ENCODE results near the gene OLFML2A. TPM values are rescaled to one million over a fixed set of nuclear protein-coding genes. Genes with fewer than 3 reads are reported as not detected.

OLFML2A gene
- total RNA-seq, 1 donor from 2014 or later = 22.3 TPM

DNA sequence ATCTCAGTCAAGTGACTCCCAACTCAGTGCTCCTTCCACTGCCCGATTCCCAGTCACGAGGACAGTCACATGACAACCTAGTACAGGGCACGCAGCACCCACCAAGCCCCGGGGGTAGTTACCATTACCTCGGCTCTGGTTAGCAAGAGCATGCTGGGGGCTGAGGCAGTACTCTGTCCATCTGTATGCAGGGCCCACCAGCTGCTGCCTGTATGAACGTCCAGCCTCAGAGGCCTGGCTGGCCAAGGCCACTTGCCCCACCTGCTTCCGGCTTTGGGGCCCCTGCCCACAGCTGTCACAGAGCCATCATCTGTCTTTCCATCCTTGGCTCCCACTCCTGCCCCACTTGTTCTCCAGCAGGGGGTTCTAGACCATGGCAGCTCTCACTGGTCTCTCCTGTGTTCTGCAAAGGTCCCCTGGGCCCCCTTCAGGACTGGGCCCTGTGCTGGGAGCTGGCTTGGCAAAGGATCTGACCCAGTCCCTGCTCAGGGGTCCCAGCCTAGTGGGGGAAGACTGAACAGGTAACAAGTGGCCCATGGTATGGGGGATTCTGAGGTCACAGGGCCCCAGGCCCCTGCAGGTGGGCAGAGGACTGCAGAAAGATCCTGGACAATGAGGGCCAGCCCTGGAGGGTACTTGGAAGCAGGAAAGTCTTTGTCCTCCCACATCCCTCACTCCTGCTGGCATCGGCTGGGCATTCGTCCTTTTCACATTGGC, 81.6 kb downstream of the OLFML2A start:
- TF ChIP-seq, protein P1, sequence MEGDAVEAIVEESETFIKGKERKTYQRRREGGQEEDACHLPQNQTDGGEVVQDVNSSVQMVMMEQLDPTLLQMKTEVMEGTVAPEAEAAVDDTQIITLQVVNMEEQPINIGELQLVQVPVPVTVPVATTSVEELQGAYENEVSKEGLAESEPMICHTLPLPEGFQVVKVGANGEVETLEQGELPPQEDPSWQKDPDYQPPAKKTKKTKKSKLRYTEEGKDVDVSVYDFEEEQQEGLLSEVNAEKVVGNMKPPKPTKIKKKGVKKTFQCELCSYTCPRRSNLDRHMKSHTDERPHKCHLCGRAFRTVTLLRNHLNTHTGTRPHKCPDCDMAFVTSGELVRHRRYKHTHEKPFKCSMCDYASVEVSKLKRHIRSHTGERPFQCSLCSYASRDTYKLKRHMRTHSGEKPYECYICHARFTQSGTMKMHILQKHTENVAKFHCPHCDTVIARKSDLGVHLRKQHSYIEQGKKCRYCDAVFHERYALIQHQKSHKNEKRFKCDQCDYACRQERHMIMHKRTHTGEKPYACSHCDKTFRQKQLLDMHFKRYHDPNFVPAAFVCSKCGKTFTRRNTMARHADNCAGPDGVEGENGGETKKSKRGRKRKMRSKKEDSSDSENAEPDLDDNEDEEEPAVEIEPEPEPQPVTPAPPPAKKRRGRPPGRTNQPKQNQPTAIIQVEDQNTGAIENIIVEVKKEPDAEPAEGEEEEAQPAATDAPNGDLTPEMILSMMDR (IDR thresholded peaks at IDR 0.05) = no peak
- H3K4me1 ChIP-seq = peaks cover 41% of the 10 kb centered on the region
- H3K4me3 ChIP-seq = no peak overlapping the region
- ATAC-seq (no peak), DNase-seq (no peak)
- no peaks in the 10 kb centered on the region for H3K9me3 ChIP-seq
- intact Hi-C loops (cut with DNase I) = no loop called here
- H3K36me3 ChIP-seq = peaks cover 46% of the 10 kb centered on the region
- H3K27me3 ChIP-seq (ENCODE audit: low read depth) = no peaks in the 10 kb centered on the region
- H3K27ac ChIP-seq = no peak overlapping the region

DNA sequence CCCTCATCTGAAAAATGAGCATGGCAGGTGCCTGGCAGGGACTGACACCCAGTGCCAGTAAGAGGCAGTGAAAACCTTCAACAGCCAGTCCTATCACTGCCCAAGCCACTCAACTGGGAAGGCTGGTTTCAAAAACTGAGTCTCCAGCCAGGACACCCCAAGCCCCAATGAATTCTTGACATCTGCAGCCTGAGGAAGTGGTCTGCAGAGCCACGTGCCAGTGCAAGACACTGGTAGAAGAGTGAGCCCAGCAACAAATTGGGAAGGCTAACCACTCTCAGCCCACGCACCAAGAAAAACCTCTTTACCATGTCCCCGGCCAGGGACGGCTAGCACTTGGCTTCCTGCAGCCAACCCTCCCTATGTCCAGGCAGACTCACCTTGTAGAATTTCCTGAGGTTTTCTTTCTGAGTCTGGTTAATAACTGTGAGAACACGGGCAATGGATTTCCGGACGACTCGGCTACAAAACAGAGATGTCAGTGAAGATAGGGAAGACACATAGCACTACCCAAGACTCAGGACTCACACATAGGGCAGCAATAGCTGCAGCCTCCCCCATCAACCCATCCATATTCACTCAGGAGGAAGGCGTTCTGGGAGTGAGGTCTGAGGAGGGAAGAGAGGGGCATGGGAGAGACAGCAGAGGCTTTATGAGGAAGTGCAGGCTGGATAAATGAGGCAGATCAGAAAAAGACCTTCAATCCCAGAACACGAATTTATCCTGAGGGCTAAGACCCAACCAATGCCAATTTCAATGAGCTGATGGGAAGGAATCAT, 83.1 kb downstream of the OLFML2A start:
- Histone ChIP-seq H3K4me1 (peaks cover 40% of the 10 kb centered on the region), H3K27me3 (ENCODE audit: low read depth) (no peaks in the 10 kb centered on the region), H3K9me3 (no peaks in the 10 kb centered on the region), H3K4me3 (peak overlapping the region; percentile 89), H3K36me3 (peaks cover 46% of the 10 kb centered on the region), H3K27ac (no peak overlapping the region)
- no peak for ATAC-seq
- DNase-seq = no peak
- TF ChIP-seq, protein P1 (IDR thresholded peaks at IDR 0.05) = no peak
- intact Hi-C loops (cut with DNase I) = no loop called here

DNA sequence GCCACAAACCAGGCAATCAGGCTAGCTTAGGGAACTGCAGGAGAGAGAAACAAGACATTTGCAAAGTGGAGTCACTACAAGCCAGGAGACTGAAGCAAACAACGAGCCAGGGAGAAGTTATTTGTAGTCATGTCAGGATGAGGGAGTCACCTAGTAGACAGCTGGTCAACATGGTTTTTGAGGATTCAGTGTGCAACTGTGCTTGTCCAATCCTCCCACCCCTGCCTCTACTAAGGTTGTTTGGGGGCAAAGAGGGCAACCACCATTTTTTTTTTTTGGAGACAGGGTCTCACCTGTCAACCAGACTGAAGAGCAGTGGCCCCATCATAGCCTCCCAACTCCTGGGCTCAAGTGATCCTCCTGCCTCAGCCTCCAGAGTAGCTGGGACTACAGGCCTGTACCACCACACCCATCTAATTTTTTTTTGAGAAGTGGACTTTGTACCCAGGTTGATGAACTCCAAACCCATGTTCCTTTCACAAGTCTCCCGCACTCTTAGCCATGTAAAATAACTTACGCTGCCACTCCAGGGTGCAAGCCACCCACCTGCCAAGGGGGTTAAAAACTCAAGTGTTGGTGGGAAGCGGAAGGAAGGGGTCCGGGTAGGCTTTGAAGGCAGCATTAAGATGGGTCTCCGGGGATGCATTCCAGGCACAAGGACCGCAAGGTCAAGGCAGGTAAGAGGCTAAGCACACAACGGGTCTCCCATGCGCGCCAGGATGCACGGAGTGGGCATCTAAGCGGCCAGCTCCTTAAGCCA, 83.8 kb downstream of the OLFML2A start:
- ATAC-seq (no peak), DNase-seq (no peak)
- Histone ChIP-seq H3K36me3 (peaks cover 46% of the 10 kb centered on the region), H3K4me1 (peaks cover 40% of the 10 kb centered on the region), H3K9me3 (no peaks in the 10 kb centered on the region), H3K4me3 (peak overlapping the region; percentile 89), H3K27me3 (ENCODE audit: low read depth) (no peaks in the 10 kb centered on the region), H3K27ac (peak overlapping the region; percentile 91)
- TF ChIP-seq, protein P1 (IDR thresholded peaks at IDR 0.05) = no peak
- intact Hi-C loops (cut with DNase I) = no loop called here

DNA sequence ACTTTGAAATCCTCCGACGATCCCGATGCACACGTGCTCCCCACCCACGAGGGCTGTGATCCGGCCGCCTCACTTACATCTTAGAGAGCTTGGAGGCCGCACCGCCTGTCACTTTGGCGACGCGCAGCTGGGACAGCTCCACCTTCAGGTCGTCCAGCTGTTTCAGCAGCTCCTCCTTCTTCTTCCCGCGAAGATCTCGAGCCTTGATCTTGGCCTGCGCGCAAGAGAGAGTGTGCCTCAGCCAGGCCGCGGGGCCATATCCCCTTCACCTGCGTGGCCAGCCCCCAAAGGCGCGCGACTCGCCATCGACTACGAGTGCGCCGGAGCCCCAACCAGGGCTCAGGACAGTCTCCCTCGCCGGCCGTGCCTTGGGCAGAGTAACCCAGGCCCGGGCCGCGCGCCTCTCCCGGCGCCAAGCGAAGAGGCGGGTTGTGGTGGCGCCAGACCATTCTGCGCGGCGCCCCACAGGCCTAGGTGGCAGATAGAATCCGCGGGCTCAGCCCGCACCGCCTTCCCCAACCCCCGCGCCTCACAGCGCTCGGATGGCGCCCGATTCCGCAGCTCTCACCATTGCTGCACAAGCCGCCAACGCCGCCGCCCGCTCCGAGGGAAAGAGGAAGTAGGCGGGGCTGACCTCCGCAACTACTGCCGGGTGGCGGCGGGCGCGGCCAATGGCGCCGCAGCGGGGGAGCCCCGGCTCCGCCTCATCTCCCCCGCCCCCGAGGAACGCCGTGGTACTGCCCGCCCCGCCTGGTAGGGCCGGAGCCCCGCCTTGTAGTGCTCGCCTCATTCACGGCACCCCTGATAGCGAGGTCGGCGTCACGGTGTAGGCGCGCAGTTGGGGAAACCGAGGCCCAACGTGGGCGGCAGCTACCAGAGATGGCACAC, 84.7 kb downstream of the OLFML2A start, which contains the start of the genes ARPC5L and RPL35:
Gene ARPC5L (plus strand): TSS at position 789 of the 888 bp plus-strand sequence. CDS start 7,161 bp downstream, outside the sequence.
Gene RPL35 (minus strand): TSS at position 616 of the 888 bp plus-strand sequence. CDS start 45 bp downstream, at position 571.
- peak; percentile 97 to 98 for ATAC-seq
- H3K27ac ChIP-seq = peak within 1 kb of the TSS; percentile 91

More for the DNA sequence above, 84.7 kb downstream of the OLFML2A start, which contains the start of the genes ARPC5L and RPL35:
- peaks cover 41% of the 10 kb centered on the region for H3K36me3 ChIP-seq
- H3K9me3 ChIP-seq = no peaks in the 10 kb centered on the region
- H3K4me1 ChIP-seq = peaks cover 40% of the 10 kb centered on the region
- H3K4me3 ChIP-seq = peak within 1 kb of the TSS; percentile 89
- TF ChIP-seq, protein P1 (IDR thresholded peaks at IDR 0.05) = peak; percentile 24
- DNase-seq = peak; percentile 96
- intact Hi-C loops (cut with DNase I) = no loop called here
- no peaks in the 10 kb centered on the region for H3K27me3 ChIP-seq (ENCODE audit: low read depth)
